HG03457 (cell line): ENCODE data around the gene GPALPP1.
"Not testable (repeated sequence)": the region's sequence is repeated elsewhere in the genome, so short reads cannot be mapped to it uniquely, and the experiment has no call there.

Experiments
- ATAC-seq: cut with Tn5 transposase; IDR thresholded peaks from one replicate; pipeline ENCODE4 v1.9.1; 2021; ENCODE audit warnings: moderate number of reproducible peaks; ENCODE audit not compliant: unreplicated experiment

Gene GPALPP1

DNA sequence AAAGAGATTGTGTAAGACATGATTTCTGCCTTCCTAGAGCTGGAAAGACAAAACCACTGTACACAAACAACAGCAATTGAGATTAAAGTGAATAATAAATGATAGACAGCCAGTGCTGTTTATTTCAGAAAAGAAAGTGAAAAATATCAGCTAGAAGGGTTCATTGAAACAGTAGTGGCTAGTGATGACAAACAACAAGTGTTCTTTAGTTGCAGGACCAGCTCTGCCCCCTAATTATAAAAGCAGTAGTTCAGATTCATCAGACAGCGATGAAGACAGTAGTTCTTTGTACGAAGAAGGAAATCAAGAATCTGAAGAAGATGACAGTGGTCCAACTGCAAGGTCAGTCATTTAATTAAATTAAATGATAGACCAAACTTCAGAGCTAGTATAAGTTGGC, 14.8 kb downstream of the GPALPP1 start:
- no peak for ATAC-seq

- no peak for ATAC-seq
Observed at GRCh38 chr13:45007225-45007624, 17.9 kb downstream of the GPALPP1 start.

DNA sequence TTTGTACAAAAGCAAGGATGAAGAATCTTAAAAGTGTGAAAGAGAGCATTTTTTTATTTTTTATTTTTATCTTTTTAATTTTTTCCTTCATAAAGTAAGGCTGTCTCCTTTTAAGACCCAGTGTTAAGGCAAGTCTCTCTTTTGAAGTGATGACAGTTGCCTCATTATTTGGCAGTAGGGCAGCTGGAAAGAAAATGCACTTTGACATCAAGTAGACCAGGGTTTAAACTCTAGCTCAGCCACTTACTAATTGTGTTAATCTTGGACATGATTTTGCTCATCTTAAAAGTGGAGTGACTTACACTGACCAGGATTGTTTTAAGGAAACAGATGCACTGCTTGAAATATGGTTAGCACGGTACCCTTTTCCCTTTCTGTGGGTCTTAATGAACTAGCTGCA, 18.5 kb downstream of the GPALPP1 start:
- ATAC-seq: no peak

DNA sequence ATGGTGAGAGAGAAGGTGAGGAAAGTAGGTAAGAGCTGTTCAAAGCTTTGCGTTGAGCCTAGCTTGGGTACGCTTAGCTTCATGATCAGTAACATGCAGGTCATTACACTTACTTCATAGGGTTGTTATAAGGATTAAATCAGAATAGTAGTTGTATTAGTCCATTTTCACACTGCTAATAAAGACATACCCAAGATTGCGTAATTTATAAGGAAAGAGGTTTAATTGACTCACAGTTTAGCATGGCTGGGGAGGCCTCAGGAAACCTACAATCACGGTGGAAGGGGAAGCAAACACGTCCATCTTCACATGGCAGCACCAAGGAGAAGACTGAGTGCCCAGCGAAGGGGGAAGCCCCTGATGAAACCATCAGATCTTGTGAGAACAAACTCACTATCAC, 21.9 kb downstream of the GPALPP1 start:
- ATAC-seq: no peak

DNA sequence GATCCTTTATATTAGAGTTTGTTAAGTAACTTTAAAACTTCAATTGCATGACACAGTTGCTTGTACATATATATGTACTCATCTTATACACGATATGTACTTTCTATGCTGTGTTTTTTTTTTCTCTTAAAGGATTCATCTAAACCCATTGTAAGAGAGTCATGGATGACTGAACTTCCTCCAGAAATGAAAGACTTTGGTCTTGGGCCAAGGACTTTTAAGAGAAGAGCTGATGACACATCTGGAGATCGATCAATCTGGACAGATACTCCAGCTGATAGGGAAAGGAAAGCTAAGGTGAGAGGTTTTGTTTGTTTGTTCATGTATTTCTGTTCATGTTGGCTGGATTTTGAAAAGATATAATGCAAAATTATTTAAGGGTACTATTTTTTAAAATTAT, 26.0 kb downstream of the GPALPP1 start:
- no peak for ATAC-seq

DNA sequence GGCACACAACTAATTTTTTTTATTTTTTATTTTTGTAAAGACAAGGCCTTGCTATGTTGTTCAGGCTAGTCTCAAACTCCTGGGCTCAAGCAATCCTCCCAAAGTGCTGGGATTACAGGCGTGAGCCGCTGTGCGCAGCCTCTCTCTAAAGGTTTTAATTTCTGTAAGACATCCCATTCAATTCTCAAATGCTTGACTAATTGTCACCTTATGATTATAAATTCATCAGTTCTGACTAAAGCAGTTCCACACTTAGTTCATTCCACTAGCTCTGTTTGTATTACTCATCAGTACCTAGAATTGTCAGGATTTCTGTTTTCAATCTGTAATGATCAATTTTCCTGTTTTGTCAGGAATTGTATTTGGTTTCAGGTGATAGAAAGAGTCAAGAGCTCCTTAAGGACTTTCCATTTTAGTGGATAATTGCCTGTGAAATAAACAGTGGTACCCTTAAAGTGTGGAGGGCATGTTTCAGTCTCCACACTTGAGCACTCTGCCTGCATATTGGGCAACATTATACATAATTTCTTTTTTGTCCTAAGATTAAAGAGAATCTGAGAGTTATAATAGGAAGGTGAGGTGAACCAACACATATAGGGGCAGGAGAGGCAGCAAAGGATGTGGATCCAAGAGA, 27.6 kb downstream of the GPALPP1 start:
- ATAC-seq: no peak

GRCh38 chr13:45019981-45020380, 30.6 kb downstream of the GPALPP1 start:
- ATAC-seq: not testable (repeated sequence)

- ATAC-seq: no peak
Observed at GRCh38 chr13:45021250-45021649, 31.9 kb downstream of the GPALPP1 start.

GRCh38 chr13:45024847-45025246, 35.5 kb downstream of the GPALPP1 start:
- ATAC-seq: no peak

DNA sequence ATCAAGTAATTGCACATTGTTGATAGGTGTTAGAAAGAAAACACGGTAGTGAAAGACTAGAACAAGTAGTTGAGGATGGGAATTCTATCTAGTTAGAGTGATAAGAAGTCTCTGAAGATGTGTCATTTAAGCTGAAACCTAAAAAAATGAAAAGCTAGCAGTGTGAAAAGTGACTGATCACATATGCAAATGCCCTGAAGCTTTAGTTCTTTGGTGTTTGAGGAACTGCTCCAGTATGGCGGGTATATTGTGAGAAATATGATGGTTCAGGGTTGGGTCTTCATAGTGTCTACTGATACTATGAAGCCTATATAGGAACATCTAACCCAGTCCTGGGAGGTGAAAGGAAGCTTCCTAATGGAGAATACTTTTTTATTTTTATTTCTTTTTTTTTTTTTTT, 45.0 kb downstream of the GPALPP1 start:
- ATAC-seq: no peak

DNA sequence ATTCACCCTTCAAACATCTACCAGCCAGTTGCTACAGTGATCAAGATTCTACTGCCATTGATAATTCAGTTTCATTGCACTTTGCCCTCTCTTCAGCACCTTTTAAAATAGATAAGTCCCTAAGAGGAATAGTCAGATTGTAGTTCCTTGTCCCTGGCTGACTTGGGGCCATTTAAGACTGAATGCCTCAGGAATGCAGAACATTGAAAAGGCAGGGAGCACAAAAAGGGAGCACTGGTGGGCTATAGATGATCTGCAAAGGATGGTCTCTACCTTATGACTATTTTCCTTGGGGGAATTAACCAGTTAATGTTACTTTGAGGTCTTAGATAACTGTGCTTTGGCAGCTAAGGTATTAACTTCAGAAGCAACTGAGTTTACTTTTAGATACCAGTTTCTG, 46.9 kb downstream of the GPALPP1 start:
- ATAC-seq: no peak

GRCh38 chr13:45040173-45040572, 50.8 kb downstream of the GPALPP1 start:
- ATAC-seq: no peak

- ATAC-seq: no peak
Observed at GRCh38 chr13:45040622-45041021, 51.3 kb downstream of the GPALPP1 start.

DNA sequence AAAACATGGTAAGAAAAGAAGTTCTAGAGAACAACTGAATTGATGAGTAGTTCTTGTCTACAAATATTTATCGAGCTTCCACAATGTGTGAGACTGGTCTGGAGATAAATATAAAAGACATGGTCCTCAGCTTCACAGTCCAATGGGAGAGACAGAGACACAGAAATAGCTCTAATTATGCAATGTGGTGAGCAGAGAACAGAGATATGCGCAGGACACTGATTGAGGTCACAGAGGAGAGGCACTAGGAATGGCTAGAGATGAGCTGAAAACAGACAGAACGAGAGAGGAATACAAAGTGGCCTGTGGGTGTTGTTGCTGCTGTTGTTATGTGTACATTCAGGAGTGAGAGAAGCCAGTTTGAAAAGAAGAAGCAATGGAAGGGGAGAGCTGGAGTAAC, 53.2 kb downstream of the GPALPP1 start:
- ATAC-seq: no peak

DNA sequence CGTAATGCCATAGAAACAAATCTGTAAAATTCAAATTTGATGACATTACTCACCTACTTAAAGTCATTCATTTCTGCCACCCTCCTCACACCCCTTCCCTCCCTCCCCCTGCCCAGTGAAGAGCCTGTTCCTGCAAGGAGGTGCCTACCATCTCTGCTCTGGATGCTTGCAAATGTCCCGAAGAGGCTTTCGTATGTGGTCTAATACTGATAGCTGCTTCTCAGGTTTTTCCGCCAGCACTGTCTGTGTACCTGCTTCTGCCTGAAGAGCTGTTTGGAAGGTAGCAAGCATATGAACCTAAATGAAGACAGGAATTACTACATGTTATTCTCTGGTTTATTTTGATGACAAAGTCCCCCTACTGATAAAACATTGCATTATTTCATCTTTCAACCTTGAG, 57.1 kb downstream of the GPALPP1 start:
- ATAC-seq: no peak

GRCh38 chr13:45047394-45048310, 58.3 kb downstream of the GPALPP1 start:
- no peak for ATAC-seq

- no peak for ATAC-seq
Observed at GRCh38 chr13:45048890-45049407, 59.6 kb downstream of the GPALPP1 start.

DNA sequence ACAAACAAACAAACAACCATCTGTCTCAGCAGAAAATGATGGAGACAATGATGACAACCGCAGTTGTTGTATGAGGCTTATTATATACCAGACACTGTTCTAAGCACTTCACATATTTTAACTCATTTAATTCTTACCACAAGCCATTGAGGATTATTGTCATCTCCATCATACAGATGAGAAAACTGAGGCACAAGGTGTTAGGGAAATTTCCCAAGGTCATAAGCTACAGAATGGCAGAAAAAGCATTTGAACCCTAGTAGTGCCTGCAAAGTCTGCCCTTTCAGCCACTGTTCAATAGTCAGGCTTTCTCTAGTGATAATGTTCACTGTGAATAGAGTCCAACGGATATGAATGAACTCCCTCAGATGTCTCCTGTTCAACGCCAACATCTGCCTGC, 60.1 kb downstream of the GPALPP1 start:
- no peak for ATAC-seq

DNA sequence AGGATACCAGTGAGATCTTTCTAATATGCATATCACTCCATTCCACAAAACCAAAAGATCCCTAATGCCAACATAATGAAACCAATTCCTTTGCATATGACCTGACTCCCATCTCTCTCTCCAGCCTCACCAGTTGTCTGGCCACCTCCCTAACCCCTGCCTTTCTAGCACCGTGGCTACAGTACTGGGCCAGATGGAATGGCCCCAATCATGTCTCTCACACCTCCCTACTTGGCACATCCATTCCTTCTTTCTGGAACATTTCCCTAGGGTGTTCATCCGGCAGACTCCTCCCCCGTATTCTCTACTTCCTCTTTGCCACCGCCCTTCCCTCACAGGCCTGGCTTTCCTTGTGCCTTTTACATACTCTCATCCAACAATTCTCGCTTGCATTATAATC, 62.0 kb downstream of the GPALPP1 start:
- ATAC-seq: no peak

DNA sequence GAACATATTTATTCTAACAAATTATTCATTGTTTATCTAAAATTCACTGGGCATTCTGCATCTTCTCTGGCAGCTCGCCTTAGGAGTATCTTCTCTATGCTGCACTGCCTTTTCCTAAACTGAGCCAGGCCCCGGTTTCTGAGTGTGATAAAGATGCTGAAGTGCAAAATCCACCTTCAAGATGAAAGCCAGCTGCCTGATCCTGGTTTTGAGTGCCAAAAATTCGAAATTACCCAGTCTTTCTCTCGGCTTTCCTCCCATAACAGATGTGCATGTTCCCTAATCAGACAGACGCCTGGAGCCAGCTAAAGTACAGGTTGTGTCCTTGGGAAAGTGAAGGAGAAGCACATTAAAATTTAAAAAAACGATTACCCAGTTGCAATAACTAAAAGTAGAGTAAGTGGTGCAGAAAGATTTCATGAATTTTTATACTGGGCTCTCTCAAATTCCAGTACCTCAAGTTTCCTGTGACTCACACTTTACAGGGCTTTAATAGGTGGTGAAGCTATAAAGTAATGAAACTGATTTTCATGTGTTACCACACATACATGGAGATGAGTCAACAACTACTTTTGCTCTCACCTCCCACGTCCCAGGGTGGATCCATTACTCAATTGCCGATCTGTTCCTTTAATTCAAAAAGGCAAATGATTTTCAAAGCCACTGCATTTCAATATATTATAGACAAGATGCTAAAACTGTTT, 66.0 kb downstream of the GPALPP1 start:
- no peak for ATAC-seq

GRCh38 chr13:45055902-45056648, 66.7 kb downstream of the GPALPP1 start:
- ATAC-seq: no peak
